SK-N-SH treated with all-trans-retinoic acid at 6 μM for 48 hours (cell line): ENCODE results near the gene AQP5.

ENCODE experiments used
- ATAC-seq: fragments of 200-7000 bp; cut with Tn5 transposase; 3 replicates; pipeline ENCODE4 v1.9.1; 2020; ENCODE audit warnings: mild to moderate bottlenecking, moderate library complexity
- ARNTL ChIP-seq: fragments of 450-650 bp; formaldehyde crosslinking; IDR thresholded peaks from 2 replicates; pipeline ENCODE4 v1.5.0; 2020; ENCODE audit warnings: low read depth, mild to moderate bottlenecking, moderate library complexity, borderline replicate concordance
- BACH2 ChIP-seq: fragments of 250-450 bp; sonication (Bioruptor Pico); IDR thresholded peaks from 2 replicates; pipeline ENCODE4 v1.9.0; 2021; ENCODE audit warnings: mild to moderate bottlenecking, borderline replicate concordance
- CREB5 ChIP-seq: fragments of 250-450 bp; sonication (Bioruptor Pico); IDR thresholded peaks from 2 replicates; pipeline ENCODE4 v1.5.1; 2020; ENCODE audit warnings: low read depth, mild to moderate bottlenecking, moderate library complexity
- CSDC2 ChIP-seq: fragments of 250-450 bp; sonication (Bioruptor Pico); IDR thresholded peaks from 2 replicates; pipeline ENCODE4 v1.5.0; 2020; ENCODE audit warnings: mild to moderate bottlenecking, moderate library complexity
- ESRRG ChIP-seq: fragments of 250-450 bp; sonication (Bioruptor Pico); IDR thresholded peaks from 2 replicates; pipeline ENCODE4 v1.6.1; 2021; ENCODE audit warnings: mild to moderate bottlenecking
- ISL1 ChIP-seq: fragments of 250-450 bp; sonication (Bioruptor Pico); IDR thresholded peaks from 2 replicates; pipeline ENCODE4 v2.1.2; 2022; ENCODE audit warnings: mild to moderate bottlenecking, moderate library complexity
- OSR1 ChIP-seq: fragments of 250-450 bp; sonication (Bioruptor Pico); IDR thresholded peaks from 2 replicates; pipeline ENCODE4 v1.8.0; 2022; ENCODE audit warnings: moderate library complexity, mild to moderate bottlenecking, inconsistent platforms
- PATZ1 ChIP-seq: fragments of 250-450 bp; sonication (Bioruptor Pico); IDR thresholded peaks from 2 replicates; pipeline ENCODE4 v1.8.0; 2020; ENCODE audit warnings: mild to moderate bottlenecking, moderate library complexity, borderline replicate concordance
- POU6F1 ChIP-seq: fragments of 250-450 bp; sonication (Bioruptor Pico); IDR thresholded peaks from 2 replicates; pipeline ENCODE4 v1.8.0; 2021; ENCODE audit warnings: low read depth, mild to moderate bottlenecking, moderate library complexity, borderline replicate concordance
- PPARA ChIP-seq: fragments of 250-450 bp; sonication (Bioruptor Pico); IDR thresholded peaks from 2 replicates; pipeline ENCODE4 v1.5.0; 2020; ENCODE audit warnings: mild to moderate bottlenecking, borderline replicate concordance
- RARB ChIP-seq: fragments of 250-450 bp; sonication (Bioruptor Pico); IDR thresholded peaks from 2 replicates; pipeline ENCODE4 v1.8.0; 2021; ENCODE audit warnings: mild to moderate bottlenecking, moderate library complexity
- SNAI2 ChIP-seq: fragments of 250-450 bp; sonication (Bioruptor Pico); IDR thresholded peaks from 2 replicates; pipeline ENCODE4 v1.5.0; 2020; ENCODE audit warnings: mild to moderate bottlenecking, moderate library complexity
- TCF4 ChIP-seq: fragments of 250-450 bp; sonication (Bioruptor Pico); IDR thresholded peaks from 2 replicates; pipeline ENCODE4 v1.8.0; 2021; ENCODE audit warnings: mild to moderate bottlenecking, moderate library complexity, borderline replicate concordance
- TOX ChIP-seq: fragments of 250-450 bp; sonication (Bioruptor Pico); IDR thresholded peaks from 2 replicates; pipeline ENCODE4 v1.8.0; 2021; ENCODE audit warnings: mild to moderate bottlenecking, moderate library complexity, borderline replicate concordance
- TSHZ2 ChIP-seq: fragments of 250-450 bp; sonication (Bioruptor Pico); IDR thresholded peaks from 2 replicates; pipeline ENCODE4 v1.5.0; 2020; ENCODE audit warnings: mild to moderate bottlenecking, moderate library complexity
- ZC3H10 ChIP-seq: fragments of 250-450 bp; sonication (Bioruptor Pico); IDR thresholded peaks from 2 replicates; pipeline ENCODE4 v1.5.1; 2021; ENCODE audit warnings: mild to moderate bottlenecking, moderate library complexity
- ZFP3 ChIP-seq: fragments of 250-450 bp; sonication (Bioruptor Pico); IDR thresholded peaks from 2 replicates; pipeline ENCODE4 v1.5.0; 2020; ENCODE audit warnings: mild to moderate bottlenecking, moderate library complexity
- ZFP30 ChIP-seq: fragments of 450-650 bp; formaldehyde crosslinking; IDR thresholded peaks from 2 replicates; pipeline ENCODE4 v1.5.0; 2022; ENCODE audit warnings: mild to moderate bottlenecking, moderate library complexity
- ZNF565 ChIP-seq: fragments of 450-650 bp; formaldehyde crosslinking; conservative IDR thresholded peaks from 2 replicates; pipeline ENCODE4 v1.5.0; 2020; ENCODE audit warnings: low read depth, mild to moderate bottlenecking, moderate library complexity
- ZNF70 ChIP-seq: fragments of 450-650 bp; formaldehyde crosslinking; IDR thresholded peaks from 2 replicates; pipeline ENCODE4 v1.5.0; 2020; ENCODE audit warnings: mild to moderate bottlenecking, moderate library complexity
- ZNF8 ChIP-seq: fragments of 450-650 bp; formaldehyde crosslinking; IDR thresholded peaks from 2 replicates; pipeline ENCODE4 v1.5.0; 2020; ENCODE audit warnings: mild to moderate bottlenecking, moderate library complexity

AQP5 gene

GRCh38 chr12:49949866-49950265 is 11.8 kb upstream of the AQP5 start:
- ATAC-seq: no peak
- no peak for TF ChIP-seq CREB5 (CRISPR knock-in tag)
- no peak for TF ChIP-seq RARB (CRISPR knock-in tag)
- TF ChIP-seq PATZ1 (CRISPR knock-in tag): no peak
- TF ChIP-seq ZNF8: no peak
- TF ChIP-seq SNAI2 (CRISPR knock-in tag): no peak
- TF ChIP-seq BACH2 (CRISPR knock-in tag): no peak
- no peak for TF ChIP-seq ISL1 (CRISPR knock-in tag)
- no peak for TF ChIP-seq ZFP3 (CRISPR knock-in tag)
- TF ChIP-seq ZNF565 (CRISPR knock-in tag): no peak
- no peak for TF ChIP-seq POU6F1 (CRISPR knock-in tag)
- TF ChIP-seq ZNF70 (CRISPR knock-in tag): no peak
- TF ChIP-seq ARNTL (CRISPR knock-in tag): no peak
- no peak for TF ChIP-seq ZFP30 (CRISPR knock-in tag)
- TF ChIP-seq TSHZ2: no peak
- TF ChIP-seq ZC3H10 (CRISPR knock-in tag): no peak
- TF ChIP-seq ESRRG (CRISPR knock-in tag): no peak
- TF ChIP-seq PPARA (CRISPR knock-in tag): no peak
- TF ChIP-seq TOX (CRISPR knock-in tag): no peak
- TF ChIP-seq CSDC2 (CRISPR knock-in tag): no peak
- no peak for TF ChIP-seq TCF4 (CRISPR knock-in tag)

- no peak for ATAC-seq
- TF ChIP-seq SNAI2 (CRISPR knock-in tag) (no peak), OSR1 (CRISPR knock-in tag) (no peak), POU6F1 (CRISPR knock-in tag) (no peak), ZFP30 (CRISPR knock-in tag) (no peak), ESRRG (CRISPR knock-in tag) (no peak)
Observed at GRCh38 chr12:49950273-49951251, 11.1 kb upstream of the AQP5 start, which contains the start of gene AQP2. Gene AQP2 (plus strand): TSS chr12:49950737. CDS start chr12:49950831, 94 bp downstream.
